Tibial artery (tissue), 4 donors: ENCODE results near the gene PEX10.

ENCODE experiments used
- DNase-seq, 2 donors: peaks; one replicate each; pipeline ENCODE4 v3.0.0-alpha.2; 2019
- H3K27ac ChIP-seq, 2 donors: fragments of 200-600 bp; sonication (generic) in 1 of 2; 1 replicate in 1 of 2; 2 replicates in 1 of 2; pipeline ENCODE4 v1.5.1; 2018 to 2019; ENCODE audit warnings: mild to moderate bottlenecking in 1 of 2
- H3K27me3 ChIP-seq, 2 donors: fragments of 200-600 bp; sonication (generic) in 1 of 2; one replicate each; pipeline versions ENCODE4 v1.5.1 to v1.6.0; 2016 to 2019
- H3K36me3 ChIP-seq, 3 donors: fragments of 200-600 bp; sonication (generic) in 2 of 3; one replicate each; pipeline ENCODE4 v1.5.1; 2016 to 2019; ENCODE audit warnings: mild to moderate bottlenecking in 2 of 3
- H3K4me1 ChIP-seq, 4 donors: fragments of 200-600 bp; sonication (generic) in 2 of 4; 1 replicate in 3 of 4; 2 replicates in 1 of 4; pipeline ENCODE4 v1.5.1; 2016 to 2019
- H3K4me3 ChIP-seq, 2 donors: fragments of 200-600 bp; sonication (generic) in 1 of 2; 1 replicate in 1 of 2; 2 replicates in 1 of 2; pipeline ENCODE4 v1.5.1; 2018 to 2019; ENCODE audit warnings: mild to moderate bottlenecking in 2 of 2
- H3K9me3 ChIP-seq, 3 donors: fragments of 200-600 bp; sonication (generic) in 1 of 3; one replicate each; pipeline ENCODE4 v1.5.1; 2016 to 2019
- CTCF ChIP-seq, 2 experiments: fragments of 200-600 bp in 1 of 2; fragments of 450-650 bp in 1 of 2; IDR thresholded peaks; one replicate each; pipeline ENCODE4 v1.5.1; 2017 to 2019; ENCODE audit warnings: antibody characterized with exemption in 2 of 2, mild to moderate bottlenecking in 1 of 2, moderate library complexity in 1 of 2
- intact Hi-C: fragments of 100-400 bp; cut with DNase I; formaldehyde crosslinking; loops from one replicate; pipeline ENCODE4 v1.15.0; 2023; ENCODE audit warnings: low total_unique reads

The PEX10 gene

GRCh38 chr1:2433196-2433595 lies 20.8 kb upstream of the PEX10 start:
- H3K36me3 ChIP-seq, result no peaks in the 10 kb centered on the region
- no peak for DNase-seq
- H3K27me3 ChIP-seq, result peaks cover 0 to 93% of the 10 kb centered on the region in 2 donors
- no peak overlapping the region for H3K27ac ChIP-seq
- no peak overlapping the region for H3K4me3 ChIP-seq
- H3K9me3 ChIP-seq, result peaks cover 0 to 12% (median 7%) of the 10 kb centered on the region in 3 donors
- TF ChIP-seq CTCF (IDR thresholded peaks at IDR 0.05), result no peak
- no peaks in the 10 kb centered on the region for H3K4me1 ChIP-seq
- intact Hi-C loops, result no loop called here

- no peak for DNase-seq
- no peaks in the 10 kb centered on the region for H3K4me1 ChIP-seq
- no peaks in the 10 kb centered on the region for H3K36me3 ChIP-seq
- H3K27me3 ChIP-seq, result peaks cover 0 to 93% of the 10 kb centered on the region in 2 donors
- H3K4me3 ChIP-seq, result no peak overlapping the region
- intact Hi-C loops, result no loop called here
- no peak for TF ChIP-seq CTCF (IDR thresholded peaks at IDR 0.05)
- H3K9me3 ChIP-seq, result peaks cover 0 to 12% (median 7%) of the 10 kb centered on the region in 3 donors
- no peak overlapping the region for H3K27ac ChIP-seq
Observed at GRCh38 chr1:2432441-2432844, 20.1 kb upstream of the PEX10 start.

- Histone ChIP-seq H3K36me3 (no peaks in the 10 kb centered on the region), H3K4me1 (no peaks in the 10 kb centered on the region), H3K27me3 (peaks cover 0 to 94% of the 10 kb centered on the region in 2 donors), H3K4me3 (no peak overlapping the region), H3K9me3 (peaks cover 0 to 12% (median 7%) of the 10 kb centered on the region in 3 donors), H3K27ac (no peak overlapping the region)
- no peak for TF ChIP-seq CTCF (IDR thresholded peaks at IDR 0.05)
- DNase-seq, result no peak
- intact Hi-C loops, result no loop called here
Observed at GRCh38 chr1:2431518-2431917, 19.2 kb upstream of the PEX10 start.

- no peak for DNase-seq
- no peak for TF ChIP-seq CTCF (IDR thresholded peaks at IDR 0.05)
- no peak overlapping the region for H3K4me3 ChIP-seq
Observed at GRCh38 chr1:2431103-2431502, 18.7 kb upstream of the PEX10 start.

GRCh38 chr1:2430592-2430973 lies 18.2 kb upstream of the PEX10 start:
- no peak for DNase-seq
- intact Hi-C loops, result no loop called here

More at GRCh38 chr1:2431103-2431502, 18.7 kb upstream of the PEX10 start:
- intact Hi-C loops, result no loop called here
- H3K9me3 ChIP-seq, result peaks cover 0 to 12% (median 7%) of the 10 kb centered on the region in 3 donors
- no peak overlapping the region for H3K27ac ChIP-seq
- peaks cover 0 to 97% of the 10 kb centered on the region in 2 donors for H3K27me3 ChIP-seq
- H3K36me3 ChIP-seq, result no peaks in the 10 kb centered on the region
- H3K4me1 ChIP-seq, result no peaks in the 10 kb centered on the region

More at GRCh38 chr1:2430592-2430973, 18.2 kb upstream of the PEX10 start:
- Histone ChIP-seq H3K27me3 (peaks cover 0 to 100% of the 10 kb centered on the region in 2 donors), H3K27ac (no peak overlapping the region), H3K36me3 (no peaks in the 10 kb centered on the region), H3K9me3 (peaks cover 0 to 12% (median 7%) of the 10 kb centered on the region in 3 donors), H3K4me1 (no peaks in the 10 kb centered on the region), H3K4me3 (no peak overlapping the region)
- no peak for TF ChIP-seq CTCF (IDR thresholded peaks at IDR 0.05)
